ENCODE data around the gene MNX1.

GRCh38 chr7:157006205-157006747, 4.2 kb downstream of the MNX1 start:
- TF ChIP-seq CTCF (conservative IDR thresholded peaks at IDR 0.05; ENCODE audit: low read depth, low read length) (no peak), EZH2 (IDR thresholded peaks at IDR 0.05; ENCODE audit: low read length, unreplicated experiment) (no peak), EZH2phosphoT487 (IDR thresholded peaks at IDR 0.05; ENCODE audit: borderline replicate concordance, low read length) (no peak)

All from PC-3 (cell line).